ENCODE measurements around the gene STMND1.
"Not testable (repeated sequence)": the region's sequence is repeated elsewhere in the genome, so short reads cannot be mapped to it uniquely, and the experiment has no call there.

The STMND1 gene

DNA sequence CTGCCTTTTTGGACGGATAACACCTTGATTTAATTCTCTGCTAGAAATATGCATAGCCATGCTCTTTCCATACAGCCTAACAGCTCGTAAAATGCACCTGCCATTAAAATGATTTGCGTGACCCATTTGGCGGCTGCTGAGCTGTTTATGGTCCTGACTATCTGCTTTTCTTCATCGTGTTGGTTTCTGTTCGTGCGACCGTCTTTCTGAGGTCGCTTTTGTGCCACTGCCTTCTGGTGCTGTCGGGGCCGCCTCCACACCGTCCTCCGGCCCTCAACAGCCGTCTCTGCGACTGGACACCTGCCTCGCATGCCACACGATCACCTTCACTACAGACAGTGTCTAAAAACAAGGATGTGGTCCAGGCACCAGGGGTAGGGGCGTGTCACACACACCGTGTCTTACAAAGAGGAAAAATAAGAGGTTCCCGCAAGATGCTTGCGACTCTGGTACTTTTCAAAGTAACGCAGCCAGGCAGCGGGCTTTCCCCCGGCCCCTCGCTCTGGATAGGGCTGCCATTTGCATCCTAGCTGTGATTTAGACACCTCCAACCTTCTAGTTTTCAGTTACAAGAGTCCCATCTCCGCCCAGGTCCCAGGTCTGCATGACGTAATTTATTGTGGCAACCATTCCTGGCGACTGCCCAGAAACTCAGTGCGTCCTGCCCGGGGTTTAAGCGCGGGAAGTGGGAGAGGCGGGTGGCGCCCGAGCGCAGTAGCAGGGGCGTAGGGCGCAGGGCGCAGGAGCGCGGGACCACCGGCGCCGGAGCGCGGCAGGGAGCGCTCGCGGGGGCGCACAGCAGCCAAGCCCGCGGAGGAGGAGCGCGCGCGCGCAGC lies at the start of gene STMND1:
Gene STMND1 (plus strand): TSS at position 629 of the 836 bp plus-strand sequence. CDS start 208 bp downstream, outside the sequence.
- in situ Hi-C loops (cut with MboI; ENCODE audit: low sequenced_read_pairs) = no loop called here

DNA sequence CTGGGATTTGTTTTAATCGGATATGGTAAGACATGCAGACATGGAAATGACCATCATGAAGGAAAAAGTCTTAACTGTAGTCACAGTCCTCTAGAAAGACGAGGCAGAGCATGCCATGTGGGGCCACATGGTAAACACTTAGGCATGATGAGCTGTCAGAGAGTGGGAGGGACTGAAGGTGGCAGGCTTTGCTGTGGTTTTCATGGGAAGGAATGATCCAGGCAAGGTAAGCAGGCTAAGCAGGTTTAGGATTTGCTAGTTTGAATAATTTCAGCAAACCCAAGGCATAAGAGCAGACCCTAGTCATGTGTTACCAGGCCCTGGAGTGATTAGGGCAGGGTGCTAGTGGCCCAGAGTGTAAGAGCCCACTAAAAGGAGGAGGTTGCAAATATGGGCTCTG lies 47.2 kb upstream of the STMND1 start:
- in situ Hi-C loops (cut with MboI; ENCODE audit: low sequenced_read_pairs) = no loop called here

DNA sequence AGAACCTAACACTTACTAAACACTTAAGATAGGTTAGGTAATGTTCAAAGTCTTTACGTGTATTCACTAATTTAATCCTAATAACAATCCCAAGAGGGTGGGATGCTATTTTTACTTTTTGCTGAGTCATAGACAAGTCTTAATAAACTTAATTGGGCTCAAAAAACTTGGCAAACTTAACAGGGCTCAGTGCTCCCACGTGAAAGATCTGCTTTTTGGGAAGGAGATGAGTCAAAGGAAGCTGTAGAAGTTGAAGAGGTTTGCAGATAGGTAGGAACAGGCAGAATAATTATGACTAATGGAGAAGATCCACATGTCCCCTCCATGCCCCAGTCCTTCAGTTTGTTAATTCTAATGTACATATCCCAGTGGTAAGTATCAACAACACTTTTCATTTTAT lies 44.5 kb upstream of the STMND1 start:
- in situ Hi-C loops (cut with MboI; ENCODE audit: low sequenced_read_pairs) = no loop called here

DNA sequence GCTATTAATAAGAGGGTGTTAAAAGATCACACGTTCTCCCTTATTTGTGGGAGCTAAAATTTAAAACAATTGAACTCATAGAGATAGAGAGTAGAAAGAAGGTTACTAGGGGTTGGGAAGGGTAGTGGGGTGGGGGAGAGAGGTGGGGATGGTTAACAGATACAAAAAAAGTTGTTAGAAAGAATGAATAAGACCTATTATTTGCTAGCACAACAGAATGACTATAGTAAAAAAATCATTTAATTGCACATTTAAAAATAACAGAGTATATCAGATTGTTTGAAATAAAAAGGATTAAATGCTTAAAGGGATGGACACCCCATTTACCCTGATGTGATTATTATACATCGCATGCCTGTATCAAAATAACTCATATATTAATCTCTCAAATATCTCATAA lies 43.3 kb upstream of the STMND1 start:
- in situ Hi-C loops (cut with MboI; ENCODE audit: low sequenced_read_pairs) = no loop called here

GRCh38 chr6:17059022-17059421 lies 42.8 kb upstream of the STMND1 start:
- in situ Hi-C loops (cut with MboI; ENCODE audit: low sequenced_read_pairs) = no loop called here

- in situ Hi-C loops (cut with MboI; ENCODE audit: low sequenced_read_pairs) = no loop called here
These were observed 42.0 kb upstream of the STMND1 start for GRCh38 chr6:17059850-17060249.

DNA sequence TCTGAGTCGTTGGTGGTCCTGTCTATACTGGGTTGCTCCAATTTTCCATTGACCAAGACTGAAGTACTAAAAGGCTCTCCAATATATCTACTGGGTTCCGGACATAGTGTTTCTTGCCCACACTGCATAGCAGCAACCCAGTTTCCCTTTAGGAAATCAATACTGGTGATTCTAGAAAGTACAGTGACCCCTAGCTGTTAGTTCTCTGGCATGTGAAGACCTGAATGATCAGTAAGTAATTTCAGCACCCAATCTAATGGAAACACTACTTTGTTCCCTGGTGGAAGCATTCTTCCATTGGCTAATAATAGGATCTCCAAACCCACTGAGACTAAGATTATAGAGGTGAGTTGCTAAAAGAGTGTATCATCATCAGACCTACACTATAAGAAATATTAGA lies 40.8 kb upstream of the STMND1 start:
- in situ Hi-C loops (cut with MboI; ENCODE audit: low sequenced_read_pairs) = no loop called here

GRCh38 chr6:17062871-17063440 lies 38.9 kb upstream of the STMND1 start:
- in situ Hi-C loops (cut with MboI; ENCODE audit: low sequenced_read_pairs) = no loop called here

- in situ Hi-C loops (cut with MboI; ENCODE audit: low sequenced_read_pairs) = no loop called here
These were observed 36.9 kb upstream of the STMND1 start for GRCh38 chr6:17064975-17065374.

GRCh38 chr6:17066610-17067009 lies 35.2 kb upstream of the STMND1 start:
- in situ Hi-C loops (cut with MboI; ENCODE audit: low sequenced_read_pairs) = no loop called here

GRCh38 chr6:17068972-17069371 lies 32.9 kb upstream of the STMND1 start:
- in situ Hi-C loops (cut with MboI; ENCODE audit: low sequenced_read_pairs) = not testable (repeated sequence)

- in situ Hi-C loops (cut with MboI; ENCODE audit: low sequenced_read_pairs) = not testable (repeated sequence)
These were observed 31.4 kb upstream of the STMND1 start for GRCh38 chr6:17070400-17070799.

DNA sequence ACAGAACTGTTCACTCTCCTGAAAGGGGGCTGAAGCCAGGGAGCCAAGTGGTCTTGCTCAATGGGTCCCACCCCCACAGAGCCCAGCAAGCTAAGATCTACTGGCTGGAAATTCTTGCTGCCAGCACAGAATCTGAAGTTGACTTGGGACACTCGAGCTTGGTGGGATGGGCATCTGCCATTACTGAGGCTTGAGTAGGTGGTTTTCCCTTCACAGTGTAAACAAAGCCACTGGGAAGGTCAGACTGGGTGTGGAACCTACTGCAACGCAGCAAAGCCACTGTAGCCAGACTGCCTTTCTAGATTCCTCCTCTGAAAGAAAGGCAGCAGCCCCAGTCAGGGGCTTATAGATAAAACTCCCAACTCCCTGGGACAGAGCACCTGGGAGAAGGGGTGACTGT lies 28.3 kb upstream of the STMND1 start:
- in situ Hi-C loops (cut with MboI; ENCODE audit: low sequenced_read_pairs) = not testable (repeated sequence)

GRCh38 chr6:17081273-17081672 lies 20.6 kb upstream of the STMND1 start:
- in situ Hi-C loops (cut with MboI; ENCODE audit: low sequenced_read_pairs) = no loop called here

GRCh38 chr6:17081860-17082508 lies 19.9 kb upstream of the STMND1 start:
- in situ Hi-C loops (cut with MboI; ENCODE audit: low sequenced_read_pairs) = no loop called here

DNA sequence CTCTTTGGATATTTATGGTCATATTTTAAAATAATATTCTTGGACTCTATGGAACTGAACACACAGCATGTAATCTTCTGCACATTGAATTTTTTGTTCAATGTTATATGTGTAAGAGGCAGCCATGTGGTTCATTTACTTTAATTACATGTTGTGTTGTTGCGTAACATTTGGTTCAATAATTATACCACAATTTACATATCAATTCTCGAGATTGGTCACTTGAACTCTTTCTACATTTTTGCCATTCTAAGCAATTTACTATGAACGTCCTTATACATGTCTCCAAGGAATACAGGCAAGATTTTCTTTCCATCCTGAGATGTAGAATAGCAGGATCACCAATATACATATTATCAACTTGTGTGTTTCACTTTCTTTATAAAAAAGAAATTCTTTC lies 18.5 kb upstream of the STMND1 start:
- in situ Hi-C loops (cut with MboI; ENCODE audit: low sequenced_read_pairs) = no loop called here

- in situ Hi-C loops (cut with MboI; ENCODE audit: low sequenced_read_pairs) = no loop called here
These were observed 15.4 kb upstream of the STMND1 start for GRCh38 chr6:17086469-17086868.

DNA sequence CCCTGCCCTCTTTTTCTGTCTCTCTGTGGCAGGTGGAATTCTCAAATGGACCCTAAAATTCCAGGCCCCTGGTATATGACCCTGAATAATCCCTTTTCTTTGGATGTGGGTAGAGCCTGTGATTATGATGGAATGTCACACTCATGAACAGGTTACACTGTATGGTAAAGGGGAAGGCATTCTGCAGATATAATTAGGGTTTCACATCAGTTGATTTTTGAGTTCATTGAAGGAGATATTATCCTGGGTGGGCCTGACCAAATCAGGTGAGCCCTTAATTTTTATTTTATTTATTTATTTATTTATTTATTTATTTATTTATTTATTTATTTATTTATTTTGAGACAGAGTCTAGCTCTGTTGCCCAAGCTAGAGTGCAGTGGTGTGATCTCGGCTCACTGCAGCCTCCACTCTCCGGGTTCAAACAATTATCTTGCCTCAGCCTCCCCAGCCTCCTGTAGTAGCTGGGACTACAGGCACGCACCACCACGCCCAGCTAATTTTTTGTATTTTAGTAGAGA lies 13.7 kb upstream of the STMND1 start:
- in situ Hi-C loops (cut with MboI; ENCODE audit: low sequenced_read_pairs) = no loop called here

- in situ Hi-C loops (cut with MboI; ENCODE audit: low sequenced_read_pairs) = no loop called here
These were observed 10.7 kb upstream of the STMND1 start for GRCh38 chr6:17091122-17091521.

- in situ Hi-C loops (cut with MboI; ENCODE audit: low sequenced_read_pairs) = no loop called here
These were observed 8.2 kb upstream of the STMND1 start for GRCh38 chr6:17093686-17094085.

- in situ Hi-C loops (cut with MboI; ENCODE audit: low sequenced_read_pairs) = no loop called here
These were observed 5.8 kb upstream of the STMND1 start for GRCh38 chr6:17096096-17096495.

- in situ Hi-C loops (cut with MboI; ENCODE audit: low sequenced_read_pairs) = no loop called here
These were observed 5.2 kb upstream of the STMND1 start for GRCh38 chr6:17096652-17097051.

All from HL-60/S4 treated with phorbol 12-myristate 13-acetate at 8.2 ng/mL for 4 days and 3 days (cell line).